ENCODE measurements around the gene SLC22A15. TPM values are rescaled to one million over a fixed set of nuclear protein-coding genes. Genes with fewer than 3 reads are reported as not detected.

Gene SLC22A15
- total RNA-seq, 2 donors from 2014 or later, result 1.1 to 1.2 TPM

GRCh38 chr1:116066868-116067565 lies 90.7 kb downstream of the SLC22A15 start:
- H3K27ac ChIP-seq, result no peak overlapping the region
- no peak overlapping the region for H3K4me3 ChIP-seq
- H3K4me1 ChIP-seq, result no peaks in the 10 kb centered on the region
- H3K9me3 ChIP-seq, result no peaks in the 10 kb centered on the region
- H3K9ac ChIP-seq (ENCODE audit: low read depth in 2 of 2, low read length in 2 of 2), result no peak overlapping the region
- H3K27me3 ChIP-seq, result no peaks in the 10 kb centered on the region
- no peak for TF ChIP-seq CTCF (IDR thresholded peaks at IDR 0.05)
- DNase-seq, result no peak
- intact Hi-C loops (cut with DNase I), result no loop called here
- no peaks in the 10 kb centered on the region for H3K36me3 ChIP-seq

- Histone ChIP-seq H3K9me3 (no peaks in the 10 kb centered on the region), H3K27ac (no peak overlapping the region)
- intact Hi-C loops (cut with DNase I), result no loop called here
These were observed 91.2 kb downstream of the SLC22A15 start for GRCh38 chr1:116067566-116067890.

GRCh38 chr1:116075575-116075974 lies 99.3 kb downstream of the SLC22A15 start:
- Histone ChIP-seq H3K9ac (ENCODE audit: low read depth in 2 of 2, low read length in 2 of 2) (no peak overlapping the region), H3K4me3 (no peak overlapping the region), H3K4me1 (no peaks in the 10 kb centered on the region), H3K27ac (no peak overlapping the region), H3K27me3 (no peaks in the 10 kb centered on the region), H3K36me3 (no peaks in the 10 kb centered on the region), H3K9me3 (no peaks in the 10 kb centered on the region)
- DNase-seq, result no peak
- TF ChIP-seq CTCF (IDR thresholded peaks at IDR 0.05), result no peak
- intact Hi-C loops (cut with DNase I), result no loop called here

More at GRCh38 chr1:116067566-116067890, 91.2 kb downstream of the SLC22A15 start:
- no peak for TF ChIP-seq CTCF (IDR thresholded peaks at IDR 0.05)
- no peak for DNase-seq
- Histone ChIP-seq H3K27me3 (no peaks in the 10 kb centered on the region), H3K36me3 (no peaks in the 10 kb centered on the region), H3K4me3 (no peak overlapping the region), H3K4me1 (no peaks in the 10 kb centered on the region), H3K9ac (ENCODE audit: low read depth in 2 of 2, low read length in 2 of 2) (no peak overlapping the region)

GRCh38 chr1:116075990-116076389 lies 99.7 kb downstream of the SLC22A15 start:
- Histone ChIP-seq H3K27me3 (no peaks in the 10 kb centered on the region), H3K9ac (ENCODE audit: low read depth in 2 of 2, low read length in 2 of 2) (no peak overlapping the region), H3K9me3 (no peaks in the 10 kb centered on the region), H3K27ac (no peak overlapping the region), H3K36me3 (no peaks in the 10 kb centered on the region), H3K4me1 (no peaks in the 10 kb centered on the region), H3K4me3 (no peak overlapping the region)
- no peak for TF ChIP-seq CTCF (IDR thresholded peaks at IDR 0.05)
- DNase-seq, result no peak
- intact Hi-C loops (cut with DNase I), result no loop called here

- no peaks in the 10 kb centered on the region for H3K9me3 ChIP-seq
- no peak for DNase-seq
- no peaks in the 10 kb centered on the region for H3K4me1 ChIP-seq
- TF ChIP-seq CTCF (IDR thresholded peaks at IDR 0.05), result no peak
- no peaks in the 10 kb centered on the region for H3K36me3 ChIP-seq
- no peak overlapping the region for H3K4me3 ChIP-seq
- H3K27ac ChIP-seq, result no peak overlapping the region
- intact Hi-C loops (cut with DNase I), result no loop called here
- no peak overlapping the region for H3K9ac ChIP-seq (ENCODE audit: low read depth in 2 of 2, low read length in 2 of 2)
- H3K27me3 ChIP-seq, result no peaks in the 10 kb centered on the region
These were observed 100.5 kb downstream of the SLC22A15 start for GRCh38 chr1:116076831-116077230.
